Uterus (tissue), 4 donors: ENCODE measurements around the gene KIF26B. TPM values are rescaled to one million over a fixed set of nuclear protein-coding genes. Genes with fewer than 3 reads are reported as not detected.

Experiments
- DNase-seq, 2 donors: peaks; one replicate each; pipeline ENCODE4 v3.0.0-alpha.2; 2019 to 2020
- H3K27ac ChIP-seq, 2 donors: fragments of 200-600 bp; sonication (generic); 1 replicate in 1 of 2; 2 replicates in 1 of 2; pipeline ENCODE4 v1.5.1; 2016 to 2018
- H3K27me3 ChIP-seq, 2 donors: fragments of 200-600 bp; sonication (generic); one replicate each; pipeline ENCODE4 v1.5.1; 2018 to 2019; ENCODE audit warnings: control low read depth in 1 of 2
- H3K36me3 ChIP-seq, 2 donors: fragments of 200-600 bp; sonication (generic); one replicate each; pipeline ENCODE4 v1.5.1; 2019; ENCODE audit warnings: control low read depth in 1 of 2
- H3K4me1 ChIP-seq, 2 donors: fragments of 200-600 bp; sonication (generic); one replicate each; pipeline ENCODE4 v1.5.1; 2018 to 2019; ENCODE audit warnings: control low read depth in 1 of 2
- H3K4me3 ChIP-seq, 2 donors: fragments of 200-600 bp; sonication (generic); 1 replicate in 1 of 2; 2 replicates in 1 of 2; pipeline ENCODE4 v1.5.1; 2018 to 2019; ENCODE audit warnings: mild to moderate bottlenecking in 1 of 2
- H3K9me3 ChIP-seq, 2 donors: fragments of 200-600 bp; sonication (generic); one replicate each; pipeline ENCODE4 v1.5.1; 2019; ENCODE audit warnings: control low read depth in 1 of 2
- POLR2A ChIP-seq, 2 donors: fragments of 450-650 bp; IDR thresholded peaks; one replicate each; pipeline ENCODE4 v1.6.1; 2016; ENCODE audit warnings: antibody characterized with exemption in 2 of 2, mild to moderate bottlenecking in 1 of 2, moderate library complexity in 1 of 2
- intact Hi-C: fragments of 100-400 bp; cut with DNase I; formaldehyde crosslinking; loops from one replicate; pipeline ENCODE4 v1.15.1; 2023; ENCODE audit warnings: low total_unique reads
- total RNA-seq, 4 donors: library from RNA; depleted of rRNA in 3 of 4; stranded (reverse); fragments of >200 nt in 3 of 4; gene quantifications; one replicate each; pipeline versions ENCODE4 v1.1.0 to v1.2.4, GENCODE V29; 2014 to 2023
- TF ChIP-seq, protein P1 (sequence below), 4 experiments: fragments of 200-600 bp in 2 of 4; fragments of 450-650 bp in 2 of 4; sonication (generic) in 2 of 4; IDR thresholded peaks; one replicate each; pipeline ENCODE4 v1.5.1; 2016 to 2019; ENCODE audit warnings: antibody characterized with exemption in 4 of 4, mild to moderate bottlenecking in 2 of 4, moderate library complexity in 1 of 4
- donor health status: DM: yes; HTN: yes; CAD: no.

KIF26B gene
- total RNA-seq, 4 donors from 2014 or later = 0.27 to 17.4 (median 1.3) TPM; not detected in 1

DNA sequence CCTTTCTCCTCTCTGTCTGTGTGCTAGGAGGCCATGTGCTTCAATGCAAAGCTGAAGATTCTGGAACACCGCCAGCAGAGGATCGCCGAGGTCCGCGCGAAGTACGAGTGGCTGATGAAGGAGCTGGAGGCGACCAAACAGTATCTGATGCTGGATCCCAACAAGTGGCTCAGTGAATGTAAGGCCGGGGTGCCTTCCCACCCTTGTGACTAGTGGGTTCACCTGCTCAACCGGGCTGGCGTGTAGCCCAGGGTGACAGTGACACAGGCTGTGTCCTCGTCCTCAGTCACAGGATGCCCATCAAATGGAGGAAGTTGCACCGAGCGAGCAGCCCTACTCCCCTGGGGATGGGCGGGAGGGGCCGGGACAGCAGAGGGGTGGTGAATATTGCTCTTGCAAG is 544.1 kb downstream of the KIF26B start:
- Histone ChIP-seq H3K9me3 (no peaks in the 10 kb centered on the region), H3K27ac (no peak overlapping the region), H3K27me3 (no peaks in the 10 kb centered on the region), H3K4me3 (no peak overlapping the region), H3K36me3 (no peaks in the 10 kb centered on the region), H3K4me1 (no peaks in the 10 kb centered on the region)
- intact Hi-C loops = no loop called here
- DNase-seq = no peak
- TF ChIP-seq POLR2A (IDR thresholded peaks at IDR 0.05) = no peak
- TF ChIP-seq, protein P1, sequence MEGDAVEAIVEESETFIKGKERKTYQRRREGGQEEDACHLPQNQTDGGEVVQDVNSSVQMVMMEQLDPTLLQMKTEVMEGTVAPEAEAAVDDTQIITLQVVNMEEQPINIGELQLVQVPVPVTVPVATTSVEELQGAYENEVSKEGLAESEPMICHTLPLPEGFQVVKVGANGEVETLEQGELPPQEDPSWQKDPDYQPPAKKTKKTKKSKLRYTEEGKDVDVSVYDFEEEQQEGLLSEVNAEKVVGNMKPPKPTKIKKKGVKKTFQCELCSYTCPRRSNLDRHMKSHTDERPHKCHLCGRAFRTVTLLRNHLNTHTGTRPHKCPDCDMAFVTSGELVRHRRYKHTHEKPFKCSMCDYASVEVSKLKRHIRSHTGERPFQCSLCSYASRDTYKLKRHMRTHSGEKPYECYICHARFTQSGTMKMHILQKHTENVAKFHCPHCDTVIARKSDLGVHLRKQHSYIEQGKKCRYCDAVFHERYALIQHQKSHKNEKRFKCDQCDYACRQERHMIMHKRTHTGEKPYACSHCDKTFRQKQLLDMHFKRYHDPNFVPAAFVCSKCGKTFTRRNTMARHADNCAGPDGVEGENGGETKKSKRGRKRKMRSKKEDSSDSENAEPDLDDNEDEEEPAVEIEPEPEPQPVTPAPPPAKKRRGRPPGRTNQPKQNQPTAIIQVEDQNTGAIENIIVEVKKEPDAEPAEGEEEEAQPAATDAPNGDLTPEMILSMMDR (IDR thresholded peaks at IDR 0.05) = no peak

DNA sequence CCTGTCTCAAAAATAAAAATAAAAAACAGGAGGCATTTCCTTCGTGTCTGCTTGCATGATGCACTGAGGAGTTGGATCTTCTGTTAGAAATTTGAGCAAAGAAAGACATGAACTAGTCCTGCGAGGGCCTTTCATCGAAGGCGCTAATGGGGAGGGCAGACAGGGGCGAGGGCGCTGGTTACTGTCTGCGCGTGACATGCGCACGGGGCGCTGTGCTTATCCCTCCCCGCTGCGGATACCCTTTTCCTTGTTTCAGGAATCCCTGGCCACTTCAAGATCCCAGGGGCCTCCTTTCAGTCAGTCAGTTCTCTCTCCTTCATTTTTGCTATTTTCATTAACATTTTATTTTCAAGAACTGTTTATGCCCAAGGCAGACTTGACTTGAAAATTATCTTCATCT is 545.8 kb downstream of the KIF26B start:
- intact Hi-C loops = no loop called here
- H3K27ac ChIP-seq = no peak overlapping the region
- no peak overlapping the region for H3K4me3 ChIP-seq
- H3K4me1 ChIP-seq = no peaks in the 10 kb centered on the region
- TF ChIP-seq POLR2A (IDR thresholded peaks at IDR 0.05) = no peak
- TF ChIP-seq, protein P1 (IDR thresholded peaks at IDR 0.05) = no peak
- no peaks in the 10 kb centered on the region for H3K27me3 ChIP-seq
- H3K36me3 ChIP-seq = no peaks in the 10 kb centered on the region
- DNase-seq = no peak
- H3K9me3 ChIP-seq = no peaks in the 10 kb centered on the region

DNA sequence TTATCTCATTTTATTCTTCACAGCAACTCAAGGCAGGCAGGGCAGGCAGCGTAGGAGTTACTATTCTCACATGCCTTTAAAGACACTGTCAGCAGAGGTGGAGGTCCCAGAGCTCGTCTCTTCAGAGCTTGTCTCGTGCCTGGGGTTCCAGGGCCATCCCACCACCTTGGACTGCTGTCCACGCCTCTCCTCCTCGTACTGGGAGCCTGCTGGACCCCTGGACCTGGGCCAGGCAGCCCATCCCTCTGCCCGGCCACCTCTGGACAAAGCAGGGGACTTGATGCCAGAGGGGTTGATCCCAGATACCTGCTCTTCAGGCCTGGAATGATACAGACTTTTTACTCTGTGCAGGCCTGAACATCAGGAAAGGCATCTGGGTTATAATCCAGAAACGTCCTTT is 546.8 kb downstream of the KIF26B start:
- Histone ChIP-seq H3K4me1 (no peaks in the 10 kb centered on the region), H3K27me3 (no peaks in the 10 kb centered on the region), H3K36me3 (no peaks in the 10 kb centered on the region), H3K9me3 (no peaks in the 10 kb centered on the region), H3K4me3 (no peak overlapping the region), H3K27ac (no peak overlapping the region)
- TF ChIP-seq, protein P1 (IDR thresholded peaks at IDR 0.05) = no peak
- TF ChIP-seq POLR2A (IDR thresholded peaks at IDR 0.05) = no peak
- DNase-seq = no peak
- intact Hi-C loops = no loop called here

DNA sequence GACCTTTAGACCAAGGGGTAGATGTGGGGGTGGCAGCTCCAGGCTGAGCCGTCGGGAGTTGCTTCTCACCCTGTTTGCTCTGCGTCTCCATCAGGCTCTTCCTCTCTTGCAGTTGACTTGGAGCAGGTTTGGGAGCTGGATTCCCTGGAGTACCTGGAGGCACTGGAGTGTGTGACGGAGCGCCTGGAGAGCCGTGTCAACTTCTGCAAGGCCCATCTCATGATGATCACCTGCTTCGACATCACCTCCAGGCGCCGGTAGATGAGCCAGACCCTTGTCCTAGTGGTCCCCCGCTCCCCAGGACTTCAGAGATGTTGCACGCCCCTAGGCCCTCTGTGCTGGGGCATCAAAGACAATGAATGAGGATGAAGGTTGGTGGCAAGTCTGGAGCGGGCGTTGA is 547.6 kb downstream of the KIF26B start:
- no peak for TF ChIP-seq POLR2A (IDR thresholded peaks at IDR 0.05)
- TF ChIP-seq, protein P1 (IDR thresholded peaks at IDR 0.05) = no peak
- no peaks in the 10 kb centered on the region for H3K27me3 ChIP-seq
- H3K27ac ChIP-seq = no peak overlapping the region
- intact Hi-C loops = no loop called here
- H3K4me3 ChIP-seq = no peak overlapping the region
- H3K9me3 ChIP-seq = no peaks in the 10 kb centered on the region
- no peak for DNase-seq
- H3K4me1 ChIP-seq = no peaks in the 10 kb centered on the region
- no peaks in the 10 kb centered on the region for H3K36me3 ChIP-seq

DNA sequence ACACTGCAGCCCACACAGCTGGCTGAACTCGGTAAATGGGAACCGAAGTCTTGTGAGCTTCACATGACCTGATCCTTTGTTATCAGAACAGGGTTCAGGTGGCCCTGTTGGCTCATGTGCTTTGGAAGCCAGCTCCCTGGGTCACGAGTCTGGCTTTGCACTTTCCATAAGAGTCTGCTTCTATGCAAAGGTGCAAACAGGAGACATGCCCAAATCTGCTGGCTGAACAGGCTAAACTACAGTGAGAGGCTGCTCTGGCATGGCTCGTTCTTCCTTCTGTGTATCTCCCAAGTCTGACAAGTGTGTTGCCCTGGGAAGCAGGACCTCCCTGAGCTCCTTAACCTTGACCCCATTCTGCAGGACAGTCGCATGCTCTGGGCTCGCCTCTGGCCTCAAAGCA is 549.6 kb downstream of the KIF26B start:
- Histone ChIP-seq H3K4me3 (no peak overlapping the region), H3K4me1 (no peaks in the 10 kb centered on the region), H3K27ac (no peak overlapping the region), H3K36me3 (no peaks in the 10 kb centered on the region), H3K27me3 (no peaks in the 10 kb centered on the region), H3K9me3 (no peaks in the 10 kb centered on the region)
- TF ChIP-seq POLR2A (IDR thresholded peaks at IDR 0.05) = no peak
- TF ChIP-seq, protein P1 (IDR thresholded peaks at IDR 0.05) = no peak
- no peak for DNase-seq
- intact Hi-C loops = no loop called here
